HG03520 (cell line): ENCODE results near the gene ZC3H11A.

ENCODE experiments used
- ATAC-seq: cut with Tn5 transposase; IDR thresholded peaks from one replicate; pipeline ENCODE4 v1.9.1; 2021; ENCODE audit warnings: mild to moderate bottlenecking, moderate library complexity; ENCODE audit not compliant: unreplicated experiment

The ZC3H11A gene

DNA sequence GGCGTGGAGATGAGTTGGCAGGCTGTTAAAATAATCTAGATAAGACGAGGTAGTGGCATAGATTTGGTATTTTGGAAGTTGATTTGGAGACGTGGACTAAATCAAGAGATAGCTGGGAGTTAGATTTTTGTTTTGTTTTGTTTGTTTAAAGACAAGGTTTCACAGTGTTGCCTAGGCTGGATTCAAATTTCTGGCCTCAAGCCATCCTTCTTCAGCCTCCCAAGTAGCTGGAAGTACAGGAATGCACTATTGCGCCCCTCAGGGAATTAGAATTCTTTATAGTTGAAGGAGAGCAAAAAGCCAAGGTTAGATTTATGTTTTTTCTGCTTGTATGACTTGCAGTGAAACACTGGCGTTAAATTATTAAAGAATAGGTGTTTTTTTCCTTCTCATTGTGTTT lies 43.7 kb downstream of the ZC3H11A start:
- no peak for ATAC-seq

DNA sequence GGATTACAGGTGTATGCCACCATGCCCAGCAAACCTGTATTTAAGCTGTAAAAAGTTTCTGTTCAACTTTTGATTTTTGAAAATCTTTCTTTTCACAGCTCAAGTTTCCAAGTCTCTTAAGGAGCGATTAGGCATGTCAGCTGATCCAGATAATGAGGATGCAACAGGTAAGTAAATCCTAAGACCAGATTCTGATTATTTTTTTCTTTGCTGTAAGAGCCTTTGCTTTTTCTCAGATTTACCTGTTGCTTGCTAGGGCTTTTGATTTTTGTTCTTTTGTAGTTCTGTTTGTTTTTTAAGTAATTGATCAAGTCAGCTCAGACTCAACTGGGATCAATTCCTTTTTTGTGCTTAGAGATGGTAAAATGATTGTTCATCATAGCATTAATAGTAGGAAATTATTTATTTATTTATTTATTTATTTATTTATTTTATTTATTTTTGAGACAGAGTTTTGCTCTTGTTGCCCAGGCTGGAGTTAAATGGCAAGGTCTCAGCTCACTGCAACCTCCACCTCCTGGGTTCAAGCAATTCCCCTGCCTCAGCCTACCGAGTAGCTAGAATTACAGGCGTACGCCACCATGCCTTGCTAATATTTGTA lies 44.9 kb downstream of the ZC3H11A start:
- no peak for ATAC-seq

DNA sequence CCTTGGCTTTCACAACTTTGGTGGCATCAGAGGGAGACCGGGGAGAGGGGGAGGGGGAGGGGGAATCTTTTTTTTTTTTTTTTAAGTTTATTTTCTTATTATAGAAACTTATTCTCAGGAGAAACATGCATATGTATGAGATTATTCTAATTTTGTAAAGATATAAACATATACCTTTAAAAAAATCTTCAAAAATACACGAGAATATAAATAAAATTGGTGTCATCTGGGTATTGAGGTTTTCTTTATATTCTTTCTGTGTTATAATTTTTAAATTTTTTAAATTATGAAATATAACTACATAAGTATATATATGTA lies 47.1 kb downstream of the ZC3H11A start:
- ATAC-seq: no peak

DNA sequence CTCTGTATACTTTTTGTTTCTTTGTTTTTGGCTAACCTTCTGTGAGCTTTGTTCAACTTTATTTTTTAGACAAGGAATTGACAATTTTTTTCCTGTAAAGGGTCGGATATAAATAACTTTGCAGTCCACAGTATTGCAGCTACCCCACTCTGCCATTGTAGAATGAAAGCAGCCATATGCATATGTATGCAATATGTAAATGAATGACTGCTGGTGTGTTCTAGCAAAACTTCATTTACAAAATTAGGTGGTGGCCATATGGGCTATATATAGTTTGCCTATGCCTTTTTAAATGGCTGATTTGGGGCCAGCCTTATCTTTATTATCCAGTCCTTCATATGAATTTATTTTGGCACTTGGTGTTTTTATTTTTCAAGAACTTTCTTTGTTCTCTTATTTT lies 48.0 kb downstream of the ZC3H11A start:
- ATAC-seq: no peak
